ENCODE results near the gene SOS2.

SOS2 gene
- 69.7 to 76.4 (median 73.9) reads per million in 3 donors for total RNA-seq

DNA sequence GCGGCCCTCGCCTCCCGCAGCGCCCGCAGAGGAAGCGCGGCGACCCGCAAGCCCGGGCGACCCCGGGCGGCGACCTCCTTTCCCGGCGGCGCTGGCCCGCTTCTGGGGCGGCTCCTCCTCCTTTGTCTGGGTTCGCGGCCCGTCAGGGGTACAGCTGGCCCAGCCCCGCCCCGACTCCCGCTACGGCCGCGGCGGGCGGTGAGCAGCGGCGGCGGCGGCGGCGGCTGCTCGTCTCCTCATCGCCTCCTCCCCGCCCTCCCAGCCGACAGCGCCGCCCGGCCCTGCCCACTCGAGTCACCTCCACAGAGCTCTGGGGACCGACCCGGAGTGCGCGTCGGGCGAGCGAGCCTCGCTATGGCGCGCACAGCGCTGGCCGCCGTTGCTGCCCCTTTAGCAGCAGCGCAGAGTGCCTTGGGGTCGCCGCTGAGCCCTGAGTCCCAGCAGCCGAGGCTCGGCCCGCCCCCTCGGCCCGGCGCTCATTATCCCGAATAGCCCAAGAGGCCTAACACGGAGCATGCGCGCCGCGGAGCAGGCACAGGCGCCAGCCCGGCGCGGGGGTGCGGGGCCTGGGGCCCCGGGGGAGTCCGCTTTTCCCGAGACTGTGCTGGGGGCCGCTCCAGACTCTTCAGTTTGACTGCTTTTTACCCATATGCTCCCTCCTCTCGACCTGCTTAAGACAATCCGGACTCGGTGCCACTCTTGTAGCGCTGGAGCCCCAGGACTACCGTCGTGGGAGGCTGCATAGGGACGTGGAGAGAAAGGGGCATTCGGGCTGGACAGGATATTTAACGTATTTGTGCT, at the start of gene SOS2:
Gene SOS2, minus strand, starts transcription at position 104 of the 801 bp plus-strand sequence. CDS start 295 bp downstream, outside the sequence.
- peaks cover 12% of the 10 kb centered on the region for H3K4me1 ChIP-seq (ENCODE audit: control insufficient read depth, insufficient read depth, low read length, poor library complexity, severe bottlenecking)
- no peaks in the 10 kb centered on the region for H3K36me3 ChIP-seq (ENCODE audit: control insufficient read depth, insufficient read depth, low read length)
- no peaks in the 10 kb centered on the region for H3K9me3 ChIP-seq (ENCODE audit: control insufficient read depth, low read length)
- no peaks in the 10 kb centered on the region for H3K27me3 ChIP-seq (replicated peaks; ENCODE audit: control insufficient read depth, insufficient read depth, low read length, poor library complexity, severe bottlenecking)
- peak within 1 kb of the TSS; percentile 87 for H3K4me3 ChIP-seq (ENCODE audit: insufficient read depth, low read depth, low read length, poor library complexity, severe bottlenecking)
- DNase-seq: peak; percentile 75 to 82 (median 78)
- H3K27ac ChIP-seq (ENCODE audit: insufficient read depth, low read length, poor library complexity, severe bottlenecking): peak within 1 kb of the TSS; percentile 90

DNA sequence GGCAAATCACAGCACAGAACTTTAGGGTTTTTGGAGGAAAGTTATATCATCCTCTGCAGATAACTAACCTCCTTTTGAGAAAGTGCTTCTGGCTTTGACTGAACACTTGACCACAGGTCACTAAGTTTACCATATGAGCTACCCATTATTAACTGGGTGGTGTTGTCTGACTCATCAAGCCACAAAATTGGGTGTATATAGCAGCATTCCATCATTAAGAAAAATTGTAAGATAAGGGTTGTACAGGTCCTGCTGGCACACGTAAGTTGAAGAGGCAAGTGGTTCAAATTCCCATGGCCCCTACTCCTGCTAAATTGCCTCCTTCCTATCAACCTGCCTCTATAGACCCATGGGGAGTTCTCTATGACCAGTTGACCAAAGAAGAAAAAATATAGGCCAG, 41.1 kb upstream of the SOS2 start:
- Histone ChIP-seq H3K9me3 (ENCODE audit: control insufficient read depth, low read length) (no peaks in the 10 kb centered on the region), H3K4me1 (ENCODE audit: control insufficient read depth, insufficient read depth, low read length, poor library complexity, severe bottlenecking) (no peaks in the 10 kb centered on the region), H3K36me3 (ENCODE audit: control insufficient read depth, insufficient read depth, low read length) (no peaks in the 10 kb centered on the region), H3K27me3 (replicated peaks; ENCODE audit: control insufficient read depth, insufficient read depth, low read length, poor library complexity, severe bottlenecking) (no peaks in the 10 kb centered on the region), H3K27ac (ENCODE audit: insufficient read depth, low read length, poor library complexity, severe bottlenecking) (no peak overlapping the region), H3K4me3 (ENCODE audit: insufficient read depth, low read depth, low read length, poor library complexity, severe bottlenecking) (no peak overlapping the region)
- DNase-seq: no peak

DNA sequence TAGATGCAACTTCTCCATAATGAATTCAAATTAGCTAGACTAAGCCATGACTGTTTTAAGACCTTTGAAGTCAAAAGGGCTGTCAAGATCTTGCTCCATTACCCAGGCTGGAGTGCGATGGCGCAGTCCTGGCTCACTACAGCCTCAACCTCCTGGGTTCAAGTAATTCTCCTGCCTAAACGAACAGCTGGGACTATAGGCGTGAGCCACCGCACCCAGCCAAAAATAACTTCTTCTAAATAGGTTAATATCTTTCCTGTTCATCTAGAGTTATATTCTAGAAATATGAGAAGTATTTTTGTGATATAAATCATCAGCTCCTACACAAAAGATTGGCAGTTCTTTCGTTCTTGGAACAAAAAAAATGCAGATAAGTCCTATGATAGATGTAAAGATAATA, 39.6 kb upstream of the SOS2 start:
- Histone ChIP-seq H3K4me3 (ENCODE audit: insufficient read depth, low read depth, low read length, poor library complexity, severe bottlenecking) (no peak overlapping the region), H3K4me1 (ENCODE audit: control insufficient read depth, insufficient read depth, low read length, poor library complexity, severe bottlenecking) (no peaks in the 10 kb centered on the region), H3K27ac (ENCODE audit: insufficient read depth, low read length, poor library complexity, severe bottlenecking) (no peak overlapping the region), H3K27me3 (replicated peaks; ENCODE audit: control insufficient read depth, insufficient read depth, low read length, poor library complexity, severe bottlenecking) (no peaks in the 10 kb centered on the region), H3K36me3 (ENCODE audit: control insufficient read depth, insufficient read depth, low read length) (no peaks in the 10 kb centered on the region), H3K9me3 (ENCODE audit: control insufficient read depth, low read length) (no peaks in the 10 kb centered on the region)
- DNase-seq: no peak

DNA sequence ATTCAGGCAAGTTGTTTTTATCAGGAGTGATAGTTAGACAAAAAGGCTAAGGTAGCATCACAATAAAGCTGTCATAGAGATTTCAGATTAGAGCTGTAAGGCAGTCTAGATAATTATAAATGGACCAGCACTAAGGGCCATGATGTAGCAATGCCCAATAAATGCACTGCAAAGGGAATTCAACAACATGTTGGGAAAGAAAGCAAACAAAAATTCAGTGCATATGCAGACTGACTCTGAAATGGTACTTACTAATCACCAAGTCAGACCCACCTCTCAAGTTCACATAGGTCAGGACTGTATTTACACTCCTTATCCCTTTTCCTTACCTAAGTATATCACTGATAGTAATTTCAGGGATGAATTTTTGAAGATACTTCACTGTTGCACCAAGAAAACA, 33.7 kb upstream of the SOS2 start:
- H3K27me3 ChIP-seq (replicated peaks; ENCODE audit: control insufficient read depth, insufficient read depth, low read length, poor library complexity, severe bottlenecking): no peaks in the 10 kb centered on the region
- no peaks in the 10 kb centered on the region for H3K36me3 ChIP-seq (ENCODE audit: control insufficient read depth, insufficient read depth, low read length)
- no peak overlapping the region for H3K4me3 ChIP-seq (ENCODE audit: insufficient read depth, low read depth, low read length, poor library complexity, severe bottlenecking)
- DNase-seq: no peak
- no peaks in the 10 kb centered on the region for H3K4me1 ChIP-seq (ENCODE audit: control insufficient read depth, insufficient read depth, low read length, poor library complexity, severe bottlenecking)
- H3K9me3 ChIP-seq (ENCODE audit: control insufficient read depth, low read length): no peaks in the 10 kb centered on the region
- H3K27ac ChIP-seq (ENCODE audit: insufficient read depth, low read length, poor library complexity, severe bottlenecking): no peak overlapping the region

DNA sequence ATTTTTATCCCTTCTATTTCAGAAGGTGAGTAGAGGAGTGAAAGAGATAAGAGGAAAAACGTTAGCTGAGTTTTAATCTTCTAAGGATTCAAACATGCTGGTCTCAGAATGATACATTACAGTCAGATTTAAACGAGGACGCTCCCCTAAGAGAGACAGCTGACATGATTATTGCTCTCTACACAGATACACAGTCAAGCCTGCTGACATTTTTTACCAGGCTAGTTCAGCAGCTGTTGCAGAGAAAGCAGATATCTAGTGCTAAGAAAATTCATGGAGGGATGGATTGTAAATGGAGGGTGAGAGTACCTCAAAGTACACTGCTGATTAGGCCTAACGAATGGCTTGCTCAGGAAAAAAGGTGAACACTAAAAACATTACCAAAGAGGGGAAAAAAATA, 31.9 kb upstream of the SOS2 start:
- Histone ChIP-seq H3K27ac (ENCODE audit: insufficient read depth, low read length, poor library complexity, severe bottlenecking) (no peak overlapping the region), H3K4me1 (ENCODE audit: control insufficient read depth, insufficient read depth, low read length, poor library complexity, severe bottlenecking) (no peaks in the 10 kb centered on the region), H3K4me3 (ENCODE audit: insufficient read depth, low read depth, low read length, poor library complexity, severe bottlenecking) (no peak overlapping the region), H3K27me3 (replicated peaks; ENCODE audit: control insufficient read depth, insufficient read depth, low read length, poor library complexity, severe bottlenecking) (no peaks in the 10 kb centered on the region), H3K9me3 (ENCODE audit: control insufficient read depth, low read length) (no peaks in the 10 kb centered on the region), H3K36me3 (ENCODE audit: control insufficient read depth, insufficient read depth, low read length) (no peaks in the 10 kb centered on the region)
- no peak for DNase-seq

DNA sequence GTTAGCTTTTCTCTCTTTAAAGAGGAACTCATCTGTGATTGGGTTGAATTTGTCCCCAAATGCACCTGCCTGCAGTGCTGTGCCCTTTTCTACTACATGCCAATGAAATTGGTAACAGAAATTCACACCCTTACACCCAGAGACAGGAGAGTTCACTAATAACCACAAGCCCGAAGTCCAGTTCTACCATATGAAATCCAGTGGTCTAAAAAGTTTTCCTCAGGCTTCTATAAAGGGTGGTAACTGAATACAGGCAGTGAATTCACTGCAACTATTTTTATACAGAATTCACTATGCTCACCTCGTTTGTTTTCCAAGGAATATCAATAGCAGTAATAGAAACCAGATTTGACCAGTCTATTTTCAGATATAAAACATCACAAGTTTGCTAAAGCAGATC, 31.5 kb upstream of the SOS2 start:
- no peak for DNase-seq
- H3K9me3 ChIP-seq (ENCODE audit: control insufficient read depth, low read length): no peaks in the 10 kb centered on the region
- H3K4me3 ChIP-seq (ENCODE audit: insufficient read depth, low read depth, low read length, poor library complexity, severe bottlenecking): no peak overlapping the region
- no peaks in the 10 kb centered on the region for H3K27me3 ChIP-seq (replicated peaks; ENCODE audit: control insufficient read depth, insufficient read depth, low read length, poor library complexity, severe bottlenecking)
- no peaks in the 10 kb centered on the region for H3K4me1 ChIP-seq (ENCODE audit: control insufficient read depth, insufficient read depth, low read length, poor library complexity, severe bottlenecking)
- no peak overlapping the region for H3K27ac ChIP-seq (ENCODE audit: insufficient read depth, low read length, poor library complexity, severe bottlenecking)
- no peaks in the 10 kb centered on the region for H3K36me3 ChIP-seq (ENCODE audit: control insufficient read depth, insufficient read depth, low read length)

DNA sequence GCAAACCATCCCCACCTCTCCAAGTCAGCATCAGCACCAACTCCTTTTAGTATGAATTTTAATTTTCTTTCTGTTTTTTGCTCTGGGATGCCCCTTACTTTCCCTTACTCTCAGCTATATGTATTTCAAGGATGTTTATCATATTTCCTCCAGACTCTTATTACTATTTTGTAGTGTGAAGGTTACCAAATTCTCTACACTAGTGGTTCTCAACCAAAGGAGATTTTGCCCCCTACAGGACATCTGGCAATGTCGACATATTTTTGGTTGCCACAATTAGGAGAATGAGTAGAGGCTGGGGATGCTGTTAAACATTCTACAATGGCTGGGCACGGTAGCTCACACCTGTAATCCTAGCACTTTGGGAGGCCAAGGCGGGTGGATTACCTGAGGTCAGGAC, 29.1 kb upstream of the SOS2 start:
- no peak for DNase-seq

DNA sequence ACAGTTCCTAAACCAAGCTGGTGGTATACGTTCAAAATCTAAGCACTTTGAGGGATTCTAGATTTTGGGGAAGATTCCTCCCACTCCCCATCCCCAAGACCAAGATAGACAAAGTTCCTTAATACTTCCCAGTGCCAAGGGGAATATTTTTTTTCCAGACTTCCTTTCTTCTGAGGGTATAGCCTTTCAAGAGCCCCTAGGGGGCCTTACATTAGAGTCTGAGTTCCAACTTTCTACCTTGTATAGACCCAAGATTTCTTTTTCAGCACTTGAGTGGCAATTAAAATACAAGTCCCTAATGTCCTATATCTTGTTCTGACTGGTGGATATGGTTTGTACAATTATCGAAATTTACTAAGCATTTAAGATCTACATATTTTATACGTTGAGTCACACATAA, 28.7 kb upstream of the SOS2 start:
- Histone ChIP-seq H3K9me3 (ENCODE audit: control insufficient read depth, low read length) (no peaks in the 10 kb centered on the region), H3K4me1 (ENCODE audit: control insufficient read depth, insufficient read depth, low read length, poor library complexity, severe bottlenecking) (no peaks in the 10 kb centered on the region), H3K27me3 (replicated peaks; ENCODE audit: control insufficient read depth, insufficient read depth, low read length, poor library complexity, severe bottlenecking) (no peaks in the 10 kb centered on the region), H3K4me3 (ENCODE audit: insufficient read depth, low read depth, low read length, poor library complexity, severe bottlenecking) (no peak overlapping the region), H3K36me3 (ENCODE audit: control insufficient read depth, insufficient read depth, low read length) (no peaks in the 10 kb centered on the region), H3K27ac (ENCODE audit: insufficient read depth, low read length, poor library complexity, severe bottlenecking) (no peak overlapping the region)
- no peak for DNase-seq

More for the DNA sequence above, 29.1 kb upstream of the SOS2 start:
- Histone ChIP-seq H3K27me3 (replicated peaks; ENCODE audit: control insufficient read depth, insufficient read depth, low read length, poor library complexity, severe bottlenecking) (no peaks in the 10 kb centered on the region), H3K4me3 (ENCODE audit: insufficient read depth, low read depth, low read length, poor library complexity, severe bottlenecking) (no peak overlapping the region), H3K36me3 (ENCODE audit: control insufficient read depth, insufficient read depth, low read length) (no peaks in the 10 kb centered on the region), H3K27ac (ENCODE audit: insufficient read depth, low read length, poor library complexity, severe bottlenecking) (no peak overlapping the region), H3K9me3 (ENCODE audit: control insufficient read depth, low read length) (no peaks in the 10 kb centered on the region), H3K4me1 (ENCODE audit: control insufficient read depth, insufficient read depth, low read length, poor library complexity, severe bottlenecking) (no peaks in the 10 kb centered on the region)

DNA sequence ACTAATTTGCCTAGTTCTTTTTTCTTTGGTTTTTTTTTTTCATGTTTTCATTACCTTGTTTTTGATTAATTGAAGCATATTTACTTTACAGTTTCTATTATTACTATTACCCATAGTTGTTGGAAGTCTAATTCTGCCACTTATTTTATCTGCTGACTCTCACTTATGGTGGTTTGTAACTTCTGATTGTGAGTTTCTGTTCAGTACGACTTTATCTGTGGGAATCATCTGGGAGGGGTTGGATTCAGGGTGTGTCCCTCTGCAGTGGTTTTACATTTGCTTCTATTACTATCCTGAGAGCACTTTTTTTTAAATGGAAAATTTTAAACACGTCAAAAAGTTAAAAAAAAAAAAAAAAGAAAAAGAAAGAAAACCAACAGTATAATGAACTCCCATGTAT, 26.4 kb upstream of the SOS2 start:
- no peak for DNase-seq
- H3K27ac ChIP-seq (ENCODE audit: insufficient read depth, low read length, poor library complexity, severe bottlenecking): no peak overlapping the region
- H3K36me3 ChIP-seq (ENCODE audit: control insufficient read depth, insufficient read depth, low read length): no peaks in the 10 kb centered on the region
- H3K4me3 ChIP-seq (ENCODE audit: insufficient read depth, low read depth, low read length, poor library complexity, severe bottlenecking): no peak overlapping the region
- H3K4me1 ChIP-seq (ENCODE audit: control insufficient read depth, insufficient read depth, low read length, poor library complexity, severe bottlenecking): no peaks in the 10 kb centered on the region
- no peaks in the 10 kb centered on the region for H3K9me3 ChIP-seq (ENCODE audit: control insufficient read depth, low read length)
- no peaks in the 10 kb centered on the region for H3K27me3 ChIP-seq (replicated peaks; ENCODE audit: control insufficient read depth, insufficient read depth, low read length, poor library complexity, severe bottlenecking)

DNA sequence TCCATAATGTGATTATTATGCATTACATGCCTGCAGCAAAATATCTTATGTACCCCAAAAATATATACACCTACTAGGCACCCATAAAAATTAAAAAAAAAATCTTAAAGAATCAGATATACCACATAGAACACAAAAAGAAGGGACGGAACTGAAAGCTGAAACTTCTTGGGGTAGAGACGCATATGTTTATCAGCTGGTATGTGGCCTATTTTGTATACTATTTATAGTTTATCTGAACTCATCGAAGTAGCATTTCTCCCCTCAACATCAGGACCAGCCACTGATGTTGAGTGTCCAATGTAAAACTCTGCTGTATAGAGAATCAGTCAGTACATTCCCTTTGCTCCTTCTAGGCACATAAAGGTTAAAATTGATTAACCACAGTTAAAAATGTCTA, 22.9 kb upstream of the SOS2 start:
- no peaks in the 10 kb centered on the region for H3K36me3 ChIP-seq (ENCODE audit: control insufficient read depth, insufficient read depth, low read length)
- DNase-seq: no peak
- no peaks in the 10 kb centered on the region for H3K27me3 ChIP-seq (replicated peaks; ENCODE audit: control insufficient read depth, insufficient read depth, low read length, poor library complexity, severe bottlenecking)
- H3K4me1 ChIP-seq (ENCODE audit: control insufficient read depth, insufficient read depth, low read length, poor library complexity, severe bottlenecking): no peaks in the 10 kb centered on the region
- no peak overlapping the region for H3K27ac ChIP-seq (ENCODE audit: insufficient read depth, low read length, poor library complexity, severe bottlenecking)
- H3K4me3 ChIP-seq (ENCODE audit: insufficient read depth, low read depth, low read length, poor library complexity, severe bottlenecking): no peak overlapping the region
- H3K9me3 ChIP-seq (ENCODE audit: control insufficient read depth, low read length): no peaks in the 10 kb centered on the region
